Neutrophil (primary cell): Measurements from ENCODE around the gene MOB2.

ENCODE experiments used
- H3K27ac ChIP-seq: fragments of 200-600 bp; sonication (generic); 2 replicates; pipeline ENCODE4 v1.5.1; 2016; ENCODE audit warnings: mild to moderate bottlenecking, moderate library complexity
- H3K27me3 ChIP-seq: fragments of 200-600 bp; sonication (generic); 2 replicates; pipeline ENCODE4 v1.6.0; 2016; ENCODE audit warnings: mild to moderate bottlenecking
- H3K36me3 ChIP-seq: fragments of 200-600 bp; sonication (generic); 2 replicates; pipeline ENCODE4 v1.5.1; 2017
- H3K4me1 ChIP-seq, 2 experiments: fragments of 200-600 bp in 1 of 2; sonication (generic) in 1 of 2; 1 replicate in 1 of 2; 2 replicates in 1 of 2; pipeline versions ENCODE4 v1.5.1 to v1.6.1; 2013 to 2016; ENCODE audit warnings: low read depth in 1 of 2, low read length in 1 of 2, mild to moderate bottlenecking in 1 of 2, moderate library complexity in 1 of 2; ENCODE audit not compliant: control insufficient read depth in 1 of 2, insufficient read depth in 1 of 2
- H3K4me3 ChIP-seq, 2 experiments: fragments of 200-600 bp in 1 of 2; sonication (generic) in 1 of 2; 1 replicate in 1 of 2; 2 replicates in 1 of 2; pipeline ENCODE4 v1.5.1; 2013 to 2016; ENCODE audit warnings: low read depth in 1 of 2, low read length in 1 of 2, mild to moderate bottlenecking in 1 of 2, moderate library complexity in 1 of 2
- H3K9me3 ChIP-seq: fragments of 200-600 bp; sonication (generic); 2 replicates; pipeline ENCODE4 v1.5.1; 2016
- CTCF ChIP-seq: fragments of 200-600 bp; sonication (generic); IDR thresholded peaks from 2 replicates; pipeline ENCODE4 v1.5.1; 2016; ENCODE audit warnings: antibody characterized with exemption

Gene MOB2

GRCh38 chr11:1461826-1462697, 24.5 kb downstream of the MOB2 start:
- Histone ChIP-seq H3K27ac (no peak overlapping the region), H3K9me3 (no peaks in the 10 kb centered on the region), H3K36me3 (peaks cover 8% of the 10 kb centered on the region), H3K27me3 (no peaks in the 10 kb centered on the region), H3K4me1 (no peaks in the 10 kb centered on the region), H3K4me3 (no peak overlapping the region)
- no peak for TF ChIP-seq CTCF

- Histone ChIP-seq H3K27me3 (no peaks in the 10 kb centered on the region), H3K4me1 (no peaks in the 10 kb centered on the region), H3K9me3 (no peaks in the 10 kb centered on the region), H3K27ac (no peak overlapping the region), H3K4me3 (no peak overlapping the region), H3K36me3 (peaks cover 8% of the 10 kb centered on the region)
- TF ChIP-seq CTCF: no peak
These were observed 25.4 kb downstream of the MOB2 start for GRCh38 chr11:1460986-1461825.

GRCh38 chr11:1460396-1460985, 26.1 kb downstream of the MOB2 start:
- H3K27me3 ChIP-seq: no peaks in the 10 kb centered on the region
- TF ChIP-seq CTCF: no peak
- no peak overlapping the region for H3K4me3 ChIP-seq
- peaks cover 8% of the 10 kb centered on the region for H3K36me3 ChIP-seq
- H3K27ac ChIP-seq: no peak overlapping the region
- no peaks in the 10 kb centered on the region for H3K9me3 ChIP-seq
- no peaks in the 10 kb centered on the region for H3K4me1 ChIP-seq

- no peak for TF ChIP-seq CTCF
- H3K4me1 ChIP-seq: no peaks in the 10 kb centered on the region
- no peaks in the 10 kb centered on the region for H3K9me3 ChIP-seq
- no peak overlapping the region for H3K27ac ChIP-seq
- H3K4me3 ChIP-seq: no peak overlapping the region
- H3K36me3 ChIP-seq: peaks cover 3% of the 10 kb centered on the region
- no peaks in the 10 kb centered on the region for H3K27me3 ChIP-seq
These were observed 26.7 kb downstream of the MOB2 start for GRCh38 chr11:1459764-1460395.

- Histone ChIP-seq H3K27me3 (peaks cover 4% of the 10 kb centered on the region), H3K9me3 (no peaks in the 10 kb centered on the region), H3K4me1 (no peaks in the 10 kb centered on the region), H3K27ac (no peak overlapping the region), H3K36me3 (no peaks in the 10 kb centered on the region), H3K4me3 (no peak overlapping the region)
- no peak for TF ChIP-seq CTCF
These were observed 27.4 kb downstream of the MOB2 start for GRCh38 chr11:1459219-1459575.
